ENCODE measurements around the gene COL8A2. TPM values are rescaled to one million over a fixed set of nuclear protein-coding genes. Genes with fewer than 3 reads are reported as not detected.
"Not testable (repeated sequence)": the region's sequence is repeated elsewhere in the genome, so short reads cannot be mapped to it uniquely, and the experiment has no call there.

COL8A2 gene
- 3.7 and 5.6 TPM in 2 replicates for total RNA-seq

DNA sequence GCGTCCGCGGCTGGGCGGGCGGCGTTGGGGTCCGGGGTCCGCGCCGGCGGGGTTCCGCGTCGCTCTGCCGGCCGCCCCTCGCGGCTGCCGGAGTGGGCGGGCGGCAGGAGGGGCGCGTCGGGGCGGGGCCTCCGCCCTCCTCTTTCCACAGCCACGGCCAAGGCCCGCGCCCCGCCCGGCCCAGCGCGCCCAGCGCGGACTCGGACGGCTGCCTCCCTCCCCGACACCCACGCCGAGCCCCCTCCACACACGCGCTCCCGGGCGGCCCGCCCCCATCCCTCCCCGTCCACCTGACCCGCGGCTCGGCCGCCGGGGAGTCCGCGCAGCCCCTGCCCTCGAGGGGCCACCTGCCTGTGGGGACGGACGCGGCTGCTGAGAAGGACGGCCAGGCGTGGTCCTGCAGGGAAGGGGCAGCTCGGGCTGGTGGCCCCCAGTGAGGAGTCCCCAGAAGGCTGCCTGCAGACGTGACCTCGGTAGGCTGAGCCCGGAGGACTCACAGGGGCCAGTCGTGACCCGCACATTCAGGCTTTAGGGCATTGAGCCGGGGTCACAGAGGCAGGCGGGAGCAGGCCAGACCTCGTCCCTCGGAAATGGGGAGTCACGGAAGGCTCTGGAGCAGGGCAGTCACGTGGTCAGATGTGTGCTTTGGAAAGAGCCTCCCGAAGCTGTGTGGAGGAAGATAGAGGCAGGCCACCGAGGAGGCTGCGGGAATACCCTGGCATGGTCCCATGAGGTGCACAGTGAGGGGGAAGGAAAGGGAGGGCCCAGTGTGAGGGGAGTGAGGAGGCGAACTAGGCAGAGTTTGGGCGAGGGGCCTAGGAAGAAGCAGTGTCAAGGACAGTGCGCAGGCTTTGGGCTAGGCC is at the start of gene COL8A2:
COL8A2 (minus strand) TSS at position 94 of the 863 bp plus-strand sequence. CDS start 24,980 bp downstream, outside the sequence.
- no peak for DNase-seq (ENCODE audit: low read depth, low spot score)

DNA sequence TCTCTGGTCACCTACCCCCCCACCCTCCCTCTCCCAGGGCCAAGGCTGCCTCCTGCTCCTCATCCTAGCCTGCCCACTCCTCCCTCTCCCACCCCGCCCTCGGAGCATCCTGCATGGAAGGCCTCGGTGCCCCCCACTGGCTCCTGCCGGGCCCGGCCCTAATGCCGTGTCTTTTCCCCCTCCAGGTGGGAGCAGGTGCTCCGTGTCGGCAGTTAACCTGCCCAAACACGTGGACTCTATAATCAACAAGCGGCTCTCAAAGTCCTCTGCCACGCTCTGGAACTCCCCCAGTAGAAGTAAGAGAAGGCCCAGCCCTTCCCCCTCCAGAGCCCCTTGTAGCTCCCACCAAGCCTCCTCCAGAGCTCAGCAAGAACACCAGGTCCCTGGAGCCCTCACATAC is 49.7 kb upstream of the COL8A2 start:
- DNase-seq (ENCODE audit: low read depth, low spot score), result no peak

DNA sequence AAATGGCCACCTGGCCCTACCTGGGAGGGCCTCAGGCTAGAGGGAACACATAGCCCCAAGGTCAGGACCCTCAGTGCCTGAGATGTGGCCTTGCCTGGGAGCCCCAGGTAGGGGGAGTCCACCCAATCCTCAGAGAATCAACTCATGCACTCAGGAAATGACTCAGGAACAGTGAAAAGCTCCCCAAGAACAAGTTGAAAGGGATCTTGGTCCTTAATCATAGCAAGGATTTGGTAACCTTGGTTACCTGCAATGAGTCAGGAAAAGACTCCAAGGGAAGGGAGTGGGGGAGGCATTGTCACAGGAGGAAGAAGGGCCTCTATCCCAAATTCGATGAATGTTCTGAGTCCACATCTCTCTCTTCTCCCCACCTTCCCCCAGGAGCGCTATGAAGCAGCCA is 48.0 kb upstream of the COL8A2 start:
- no peak for DNase-seq (ENCODE audit: low read depth, low spot score)

DNA sequence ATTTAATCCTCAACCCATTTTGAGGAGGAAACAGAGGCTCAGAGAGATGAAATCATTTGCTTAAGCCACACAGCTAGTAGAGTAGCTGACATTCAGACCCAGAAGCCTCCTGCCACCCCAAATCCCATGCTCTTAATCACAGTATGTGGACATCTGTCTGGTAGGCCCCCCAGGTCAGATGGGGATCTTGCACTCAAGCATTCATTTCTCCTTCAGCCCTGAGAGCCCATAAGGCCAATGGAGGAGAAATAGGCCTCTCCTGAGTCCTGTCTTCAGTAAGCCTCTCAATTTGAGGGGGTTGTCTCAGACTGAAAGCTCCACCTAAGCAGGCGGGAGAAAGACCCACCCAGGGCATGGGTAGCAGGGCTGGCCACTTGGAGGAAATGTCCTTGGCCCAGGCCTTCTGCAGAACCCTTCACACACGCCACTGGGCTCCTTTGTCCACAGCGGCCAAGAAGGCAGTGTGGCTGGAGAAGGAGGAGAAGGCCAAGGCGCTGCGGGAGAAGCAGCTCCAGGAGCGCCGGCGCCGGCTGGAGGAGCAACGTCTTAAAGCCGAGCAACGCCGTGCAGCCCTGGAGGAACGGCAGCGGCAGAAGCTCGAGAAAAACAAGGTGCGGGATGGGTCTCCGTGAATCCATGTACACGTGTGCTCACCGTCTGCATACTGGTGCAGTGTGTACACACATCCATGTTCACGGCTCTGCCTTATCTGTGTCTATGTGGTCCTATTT is 47.2 kb upstream of the COL8A2 start:
- no peak for DNase-seq (ENCODE audit: low read depth, low spot score)

DNA sequence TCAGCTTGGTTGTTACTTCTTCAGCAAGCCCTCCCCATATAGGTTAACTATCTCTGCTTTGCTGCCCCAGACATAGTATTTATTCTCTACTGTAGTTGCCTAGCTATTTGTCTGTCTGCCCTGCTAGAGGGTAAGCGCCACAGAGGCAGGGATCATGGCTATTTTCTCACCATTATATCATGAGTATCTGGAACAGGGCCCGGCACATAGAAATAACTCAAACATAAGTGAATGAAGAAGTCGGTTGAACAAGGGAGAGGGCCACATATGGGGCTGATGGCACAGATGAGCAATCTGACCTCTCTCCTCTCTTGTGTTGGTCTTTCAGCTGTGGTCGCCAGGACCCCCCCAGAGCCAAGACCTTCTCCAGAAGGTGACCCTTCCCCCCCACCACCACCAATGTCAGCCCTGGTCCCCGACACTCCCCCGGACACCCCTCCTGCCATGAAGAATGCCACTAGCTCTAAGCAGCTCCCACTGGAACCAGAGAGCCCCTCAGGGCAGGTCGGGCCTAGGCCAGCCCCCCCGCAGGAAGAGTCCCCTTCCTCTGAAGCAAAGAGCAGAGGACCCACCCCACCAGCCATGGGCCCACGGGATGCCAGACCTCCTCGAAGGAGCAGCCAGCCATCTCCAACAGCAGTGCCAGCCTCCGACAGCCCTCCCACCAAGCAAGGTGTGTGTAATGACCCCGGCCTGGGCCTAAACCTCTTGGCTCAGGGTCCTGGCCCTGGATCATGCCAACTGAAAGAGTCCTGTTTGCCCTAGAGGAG is 45.8 kb upstream of the COL8A2 start:
- no peak for DNase-seq (ENCODE audit: low read depth, low spot score)

DNA sequence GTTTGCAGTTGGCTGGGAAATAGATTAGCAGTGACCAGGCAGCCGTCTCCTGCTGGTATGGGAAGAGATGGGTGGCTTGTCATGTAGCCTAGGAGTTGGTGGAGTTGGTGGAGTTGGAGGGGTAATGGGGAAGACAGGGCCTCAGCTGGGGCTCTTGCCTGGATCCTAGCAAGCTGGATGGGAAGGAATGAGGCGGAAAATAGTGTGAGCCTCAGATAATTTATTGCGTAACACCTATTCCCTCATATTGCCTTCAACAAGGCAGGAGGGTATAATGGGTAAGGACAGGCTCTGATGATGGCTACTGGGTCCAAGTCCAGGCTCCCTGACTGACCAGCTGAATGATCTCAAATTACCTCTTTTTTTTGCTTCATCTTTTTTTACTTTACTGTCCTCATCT is 43.5 kb upstream of the COL8A2 start:
- DNase-seq (ENCODE audit: low read depth, low spot score), result no peak

DNA sequence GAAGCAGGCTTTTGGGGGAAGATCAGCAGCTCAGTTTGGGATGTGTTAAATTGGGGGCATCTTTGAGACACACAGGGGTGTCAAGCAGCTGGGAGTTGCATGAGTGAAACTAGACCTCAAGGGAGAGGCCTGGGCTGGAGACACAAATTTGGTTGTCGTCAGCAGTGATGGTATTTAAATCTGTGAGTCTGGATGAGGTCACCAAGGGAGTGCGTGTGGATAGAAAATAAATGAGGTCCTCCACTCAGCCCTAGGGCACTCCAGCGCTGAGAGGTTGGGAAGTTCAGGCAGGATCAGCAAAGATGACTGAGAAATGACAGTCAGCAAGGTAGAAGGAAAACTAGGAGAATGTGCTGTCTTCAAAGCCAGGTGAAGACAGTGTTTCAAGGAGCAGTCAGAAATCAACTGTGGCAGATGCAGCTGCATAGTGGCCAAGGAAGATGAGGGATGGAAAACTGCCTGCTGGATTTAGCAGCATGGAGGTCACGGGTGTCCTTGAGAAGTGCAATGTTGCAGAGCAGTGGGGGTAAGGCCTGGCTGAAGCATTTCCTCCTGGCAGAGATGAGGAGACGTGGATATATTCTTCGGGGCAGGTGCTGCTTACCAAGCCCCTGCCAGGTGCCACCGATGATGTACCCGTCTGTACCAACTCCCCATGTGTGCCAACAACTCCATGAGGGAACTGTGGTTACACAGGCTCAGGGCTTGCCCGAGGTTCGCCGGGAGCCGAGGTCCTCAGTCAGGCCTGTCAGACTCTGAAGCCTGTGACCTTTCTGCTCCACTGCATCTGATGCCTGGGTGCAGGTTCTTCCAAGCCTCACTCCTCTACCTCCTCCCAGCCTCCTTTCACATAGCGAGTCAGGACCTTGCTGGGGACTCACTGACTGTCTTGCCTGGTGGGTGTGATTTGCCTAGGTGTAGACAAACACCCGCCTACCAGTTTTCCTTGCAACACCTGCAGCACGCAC is 42.2 kb upstream of the COL8A2 start:
- no peak for DNase-seq (ENCODE audit: low read depth, low spot score)

DNA sequence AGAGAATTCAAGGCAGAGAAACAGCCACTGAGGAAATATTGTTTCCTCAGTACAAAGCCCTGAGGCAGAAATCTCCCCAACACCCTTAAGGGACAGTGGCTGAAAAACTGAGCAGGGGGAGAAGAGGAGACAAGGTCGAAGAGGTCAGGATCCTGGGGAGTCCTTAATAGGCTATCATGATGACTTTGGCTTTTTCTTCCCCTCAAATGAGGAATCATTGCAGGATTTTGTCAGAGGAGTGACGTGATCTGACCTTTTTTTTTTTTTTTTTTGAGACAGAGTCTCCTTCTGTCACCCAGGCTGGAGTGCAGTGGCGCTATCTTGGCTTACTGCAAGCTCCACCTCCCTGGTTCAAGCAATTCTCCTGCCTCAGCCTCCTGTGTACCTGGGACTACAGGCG is 41.1 kb upstream of the COL8A2 start:
- no peak for DNase-seq (ENCODE audit: low read depth, low spot score)

DNA sequence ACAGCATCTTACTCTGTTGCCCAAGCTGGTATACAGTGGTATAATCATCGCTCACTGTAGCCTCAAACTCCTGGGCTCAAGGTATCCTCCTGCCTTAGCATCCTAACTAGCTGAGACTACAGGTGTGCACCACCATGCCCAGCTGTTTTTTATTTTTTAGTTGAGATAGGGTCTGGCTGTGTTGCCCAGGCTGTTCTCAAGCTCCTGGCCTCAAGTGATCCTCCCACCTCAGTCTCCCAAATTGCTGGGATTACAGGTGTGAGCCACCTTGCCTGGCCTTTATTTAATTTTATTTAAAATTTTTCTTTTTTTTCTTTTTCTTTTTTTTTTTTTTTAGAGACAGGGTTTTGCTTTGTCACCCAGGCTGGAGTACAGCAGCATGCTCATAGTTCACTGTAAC is 40.1 kb upstream of the COL8A2 start:
- DNase-seq (ENCODE audit: low read depth, low spot score), result no peak

DNA sequence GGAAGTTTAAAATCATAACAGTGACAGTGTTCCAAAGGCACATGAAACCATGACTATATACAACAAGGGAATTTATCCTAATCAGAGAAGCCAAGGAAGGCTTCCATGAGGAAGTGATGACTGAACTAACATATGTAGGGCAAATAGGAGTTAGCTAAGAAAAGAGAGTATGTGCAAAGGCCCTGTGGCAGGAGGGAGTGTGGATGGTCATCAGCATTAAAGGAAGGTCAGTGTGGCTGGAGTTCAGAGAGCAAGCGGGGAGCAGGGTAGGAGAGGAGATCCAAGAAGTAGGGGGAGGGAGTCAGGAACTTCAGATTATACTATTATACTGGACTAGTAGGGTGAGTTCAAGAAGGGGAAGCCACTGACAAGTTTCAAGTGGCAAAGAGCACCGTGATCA is 39.3 kb upstream of the COL8A2 start:
- DNase-seq (ENCODE audit: low read depth, low spot score), result no peak

DNA sequence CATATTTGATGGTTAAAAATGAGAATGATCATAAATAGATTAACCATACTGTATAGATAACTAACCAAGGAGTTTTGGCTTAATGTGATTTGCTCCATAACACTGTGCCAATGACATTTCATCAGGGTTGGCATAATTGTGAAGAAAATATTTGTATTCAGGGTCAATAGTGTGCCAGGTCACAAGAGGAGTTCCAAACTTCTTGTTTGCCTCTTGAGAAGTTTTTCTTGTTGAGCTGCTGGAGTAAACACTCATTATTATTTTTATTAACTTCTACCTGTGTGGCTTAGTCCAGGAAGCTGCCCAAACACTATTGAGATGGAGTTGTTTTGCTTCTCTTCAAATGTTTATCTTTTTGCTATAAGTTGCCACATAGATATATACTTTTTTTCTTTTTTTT is 38.4 kb upstream of the COL8A2 start:
- no peak for DNase-seq (ENCODE audit: low read depth, low spot score)

DNA sequence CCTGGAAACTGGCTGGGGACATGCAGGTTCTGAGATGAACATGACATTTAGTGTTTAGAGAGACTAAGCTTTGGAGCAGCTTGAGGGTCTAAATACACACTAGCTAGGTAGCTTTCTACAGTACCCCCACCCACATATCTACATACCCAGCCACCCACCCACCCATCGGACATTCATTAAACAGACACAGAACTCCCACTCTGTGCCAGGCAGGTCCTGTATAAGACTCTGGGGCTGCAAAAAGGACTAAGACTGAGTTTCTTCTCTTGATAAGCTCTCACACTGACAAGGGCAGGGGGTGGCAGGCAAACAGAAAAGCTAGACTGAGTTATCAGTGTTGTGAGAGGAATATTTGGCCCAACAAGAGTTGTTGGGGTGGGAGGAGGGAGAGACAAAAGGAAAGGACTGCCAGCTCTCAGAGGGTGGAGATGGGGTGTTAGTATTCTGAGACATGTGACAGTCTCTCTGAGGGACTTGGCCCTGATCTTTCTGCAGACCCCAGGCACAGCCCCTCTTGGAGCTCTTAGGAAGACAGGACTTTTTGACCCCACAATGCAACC is 37.7 kb upstream of the COL8A2 start:
- DNase-seq (ENCODE audit: low read depth, low spot score), result no peak

DNA sequence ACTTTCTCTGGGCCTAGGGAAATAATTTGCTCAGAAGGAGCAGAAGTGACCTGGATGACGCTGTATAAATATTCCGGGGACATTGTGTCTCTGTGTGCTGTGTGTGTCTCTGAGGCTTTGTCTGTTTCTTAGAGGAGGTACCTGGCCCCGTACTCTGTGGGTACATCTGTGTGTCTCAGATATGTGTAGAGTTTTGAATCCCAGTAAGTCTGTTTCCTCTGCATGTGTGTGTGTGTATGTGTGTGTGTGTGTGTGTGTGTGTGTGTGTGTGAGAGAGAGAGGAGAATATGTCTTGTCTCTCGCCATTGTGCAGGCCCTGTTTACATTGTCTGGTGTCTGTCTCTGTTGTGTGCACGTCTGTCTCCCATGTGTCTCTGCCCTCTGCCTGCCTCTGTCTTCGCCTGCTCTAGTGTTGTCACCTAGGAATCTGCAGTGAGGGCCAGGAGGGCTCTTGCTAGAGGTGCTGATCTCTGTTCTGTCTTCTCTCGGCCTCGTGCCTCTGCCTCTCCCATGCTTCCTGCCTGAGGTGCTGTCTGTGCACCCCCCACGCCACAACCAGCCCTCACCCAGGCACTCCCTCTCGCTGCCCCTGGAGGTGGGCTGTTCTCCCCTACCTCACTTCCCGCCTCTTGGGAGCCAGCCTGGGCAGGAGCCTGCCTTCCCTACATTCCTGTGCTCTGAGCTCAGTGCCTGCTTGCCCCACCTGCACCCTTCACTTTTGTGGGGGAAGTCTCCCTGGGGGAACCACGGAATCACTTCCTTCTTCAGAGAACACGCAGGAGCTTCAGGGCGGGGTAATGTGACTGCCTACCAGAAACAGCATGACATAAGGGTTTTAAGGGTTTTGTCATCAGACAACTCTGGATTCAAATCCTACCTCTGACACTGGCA is 36.9 kb upstream of the COL8A2 start:
- DNase-seq (ENCODE audit: low read depth, low spot score), result no peak

DNA sequence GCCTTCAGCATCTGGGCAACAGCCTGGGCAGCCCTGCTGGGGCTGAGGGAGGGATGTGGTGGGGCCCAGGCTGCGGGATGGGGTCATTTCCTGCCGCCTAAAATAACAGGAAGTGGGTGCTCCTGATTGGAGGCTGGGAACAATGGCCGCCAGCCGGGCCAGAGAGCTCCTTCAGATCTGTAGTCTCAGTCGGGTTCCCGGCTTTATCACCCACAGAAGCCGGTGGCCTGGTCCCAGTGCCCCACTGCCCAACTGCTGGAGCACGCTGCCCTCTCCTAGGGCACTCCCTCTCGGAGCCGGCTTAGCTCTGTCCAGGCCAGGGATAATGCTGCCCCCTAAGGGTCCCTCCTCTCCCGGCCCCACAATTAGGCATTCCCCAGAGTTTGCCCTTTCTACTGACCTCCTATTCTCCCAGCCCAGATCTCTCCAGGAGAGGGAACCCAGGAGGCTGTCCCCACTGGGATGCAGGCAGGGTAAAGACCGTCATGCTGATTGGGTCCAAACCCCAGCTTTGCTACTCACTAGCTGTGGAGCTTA is 36.0 kb upstream of the COL8A2 start:
- no peak for DNase-seq (ENCODE audit: low read depth, low spot score)

DNA sequence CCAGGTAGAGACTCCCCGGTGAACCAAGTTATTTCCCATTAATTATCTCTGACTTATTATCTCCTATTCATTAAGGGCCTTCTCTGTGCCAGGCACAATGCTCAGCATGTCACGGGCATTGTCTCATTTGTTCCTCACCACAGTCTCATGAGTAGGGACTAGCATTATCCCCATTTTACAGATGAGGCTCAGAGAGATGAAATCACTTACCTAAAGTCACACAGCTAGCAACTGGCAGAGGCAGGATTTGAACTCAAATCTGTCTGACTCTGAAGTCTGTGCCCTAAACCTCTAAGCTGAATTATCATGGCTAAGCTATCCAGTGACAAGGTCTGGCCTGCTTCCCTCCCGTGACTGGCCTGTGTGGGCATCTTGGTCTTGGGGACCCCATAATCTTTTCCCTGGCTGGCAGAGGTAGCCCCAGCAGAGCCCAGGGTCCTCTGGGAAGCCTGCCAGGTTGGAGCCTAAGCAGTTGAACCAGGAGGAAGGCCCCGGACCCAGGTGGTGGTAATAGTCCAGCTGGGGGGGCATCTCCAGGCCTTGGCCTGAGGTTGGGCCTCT is 35.4 kb upstream of the COL8A2 start:
- DNase-seq (ENCODE audit: low read depth, low spot score), result no peak

DNA sequence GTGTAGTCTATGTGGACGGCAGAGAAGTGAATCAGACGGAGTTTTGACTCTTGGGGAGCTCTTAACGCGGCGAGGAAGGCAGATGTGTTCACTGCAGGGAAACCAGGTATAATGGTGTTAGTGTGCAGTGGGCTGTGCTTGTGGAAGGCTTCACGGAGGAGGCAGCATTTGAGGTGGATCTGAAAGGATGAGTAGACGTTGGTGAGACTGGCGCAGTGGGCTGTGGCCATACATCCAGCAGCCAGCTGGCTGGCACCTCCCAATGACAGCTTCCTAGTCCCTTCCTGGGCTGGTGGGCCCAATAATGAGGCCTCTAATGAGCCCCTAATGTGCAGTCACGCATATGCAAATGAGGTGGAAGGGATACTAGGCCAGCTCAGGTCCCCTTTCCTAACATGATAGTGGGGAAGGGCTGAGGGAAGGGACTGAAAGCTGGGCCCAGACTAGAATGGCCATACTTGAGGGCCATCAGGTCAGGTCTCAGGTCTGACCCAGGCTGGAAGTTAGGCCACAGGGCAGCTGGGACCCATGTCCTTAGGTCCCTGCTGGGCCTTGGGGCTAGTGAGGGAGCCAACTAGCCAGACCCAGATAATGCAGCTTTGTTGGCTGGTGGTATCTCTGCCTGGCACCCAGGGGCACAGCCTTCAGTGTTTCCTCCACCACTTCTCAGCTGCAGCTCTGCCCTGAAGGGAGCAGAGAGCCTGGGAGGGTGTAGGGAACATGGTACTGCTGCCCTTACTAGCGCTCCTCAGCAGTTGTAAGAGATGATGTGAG is 34.8 kb upstream of the COL8A2 start:
- DNase-seq (ENCODE audit: low read depth, low spot score), result no peak

DNA sequence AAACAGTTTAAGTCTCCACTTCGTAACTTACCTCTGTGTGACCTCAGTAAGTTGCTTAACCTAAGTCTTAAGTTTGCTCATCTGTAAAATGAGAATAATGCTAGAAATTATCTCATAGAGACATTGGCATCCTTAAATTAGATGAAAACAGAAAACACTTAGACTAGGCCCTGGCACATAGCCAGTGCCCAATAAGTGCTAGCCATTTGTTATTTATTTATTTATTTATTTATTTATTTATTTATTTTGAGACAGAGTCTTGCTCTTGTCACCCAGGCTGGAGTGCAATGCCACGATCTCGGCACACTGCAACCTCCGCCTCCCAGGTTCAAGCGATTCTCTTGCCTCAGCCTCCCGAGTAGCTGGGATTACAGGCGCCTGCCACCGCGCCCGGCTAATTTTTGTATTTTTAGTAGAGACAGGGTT is 33.8 kb upstream of the COL8A2 start:
- DNase-seq (ENCODE audit: low read depth, low spot score), result not testable (repeated sequence)
